Vagina (tissue), 1 donor: ENCODE measurements around the gene PPP1CA. TPM values are rescaled to one million over a fixed set of nuclear protein-coding genes. Genes with fewer than 3 reads are reported as not detected.

ENCODE experiments used
- small RNA-seq: library from RNA; depleted of rRNA; stranded (forward); fragments of <200 nt; gene quantifications from one replicate; pipeline ENCODE3, GENCODE V24; 2016
- total RNA-seq: library from RNA; depleted of rRNA; stranded (reverse); fragments of >200 nt; gene quantifications from one replicate; pipeline ENCODE4 v1.2.3, GENCODE V29; 2016

The PPP1CA gene
- total RNA-seq, 1 donor from 2014 or later: 102 TPM

Small RNA genes lying within 50 kb of the gene (small RNA-seq; reads per million reads assigned to genes)
- gene RN7SKP239 (not detected), gene RNU6-1238P (not detected)

Other genes starting within 250 kb of the PPP1CA start
- gene GRK2, start 135.4 kb downstream of the PPP1CA start, total RNA-seq: 100 TPM
- gene ANKRD13D, start 112.6 kb downstream of the PPP1CA start, total RNA-seq: 62.9 TPM
- gene SSH3, start 98.3 kb downstream of the PPP1CA start, total RNA-seq: 98.0 TPM
- 80.0 TPM for gene POLD4, start 48.3 kb downstream of the PPP1CA start, total RNA-seq
- 20.6 TPM for gene CLCF1, start 28.3 kb downstream of the PPP1CA start, total RNA-seq
- gene RAD9A, start 9.9 kb downstream of the PPP1CA start, total RNA-seq: 20.6 TPM
- 6.6 TPM for gene TBC1D10C, start 2.2 kb upstream of the PPP1CA start, total RNA-seq
- 1.7 TPM for gene CARNS1, start 13.8 kb upstream of the PPP1CA start, total RNA-seq
- gene RPS6KB2, start 26.6 kb upstream of the PPP1CA start, total RNA-seq: 50.6 TPM
- 18.2 TPM for gene PTPRCAP, start 35.8 kb upstream of the PPP1CA start, total RNA-seq
- 70.7 TPM for gene CORO1B, start 41.6 kb upstream of the PPP1CA start, total RNA-seq
- not detected for gene GPR152, start 50.9 kb upstream of the PPP1CA start, total RNA-seq
- gene CABP4, start 53.5 kb upstream of the PPP1CA start, total RNA-seq: 0.98 TPM
- gene TMEM134, start 67.4 kb upstream of the PPP1CA start, total RNA-seq: 88.6 TPM
- gene AIP, start 81.2 kb upstream of the PPP1CA start, total RNA-seq: 82.7 TPM
- gene PITPNM1, start 103.5 kb upstream of the PPP1CA start, total RNA-seq: 21.9 TPM
- 46.4 TPM for gene CDK2AP2, start 106.3 kb upstream of the PPP1CA start, total RNA-seq
- not detected for gene CABP2, start 121.6 kb upstream of the PPP1CA start, total RNA-seq
- 2,739 TPM for gene GSTP1, start 182.0 kb upstream of the PPP1CA start, total RNA-seq
- 254 TPM for gene NDUFV1, start 205.1 kb upstream of the PPP1CA start, total RNA-seq
- 23.8 TPM for gene NUDT8, start 228.1 kb upstream of the PPP1CA start, total RNA-seq
- not detected for gene TBX10, start 237.9 kb upstream of the PPP1CA start, total RNA-seq
- gene ACY3, start 248.9 kb upstream of the PPP1CA start, total RNA-seq: not detected